Measurements from ENCODE around the gene C4BPA. TPM values are rescaled to one million over a fixed set of nuclear protein-coding genes. Genes with fewer than 3 reads are reported as not detected.

Gene C4BPA
- total and polyA plus RNA-seq, 5 experiments from 2014 or later: not detected

GRCh38 chr1:207093944-207094343, 10.1 kb upstream of the C4BPA start:
- H3K9me3 Mint-ChIP-seq: no peaks in the 10 kb centered on the region

GRCh38 chr1:207097871-207098324, 6.1 kb upstream of the C4BPA start:
- no peaks in the 10 kb centered on the region for H3K9me3 Mint-ChIP-seq
- ATAC-seq (no peak), DNase-seq (no peak)
- H3K27ac Mint-ChIP-seq: no peak overlapping the region
- H3K4me1 Mint-ChIP-seq: no peaks in the 10 kb centered on the region
- H3K27me3 Mint-ChIP-seq: peaks cover 0 to 13% (median 6%) of the 10 kb centered on the region in 5 donors
- H3K4me3 Mint-ChIP-seq: no peak overlapping the region
- POLR2A ChIA-PET: no interaction called here
- H3K36me3 Mint-ChIP-seq: peaks cover 0 to 3% (median 0%) of the 10 kb centered on the region in 3 donors

More at GRCh38 chr1:207093944-207094343, 10.1 kb upstream of the C4BPA start:
- POLR2A ChIA-PET: interaction anchor here (0.6 kb wide), 1 partner anchor 309 kb away, joined by 3 read pairs; no protein-coding TSS in a partner anchor
- ATAC-seq (no peak), DNase-seq (no peak)
- peaks cover 0 to 3% (median 0%) of the 10 kb centered on the region in 3 donors for H3K36me3 Mint-ChIP-seq
- peaks cover 3 to 10% (median 8%) of the 10 kb centered on the region in 4 donors for H3K4me1 Mint-ChIP-seq
- H3K27ac Mint-ChIP-seq: no peak overlapping the region
- H3K27me3 Mint-ChIP-seq: no peaks in the 10 kb centered on the region
- no peak overlapping the region for H3K4me3 Mint-ChIP-seq

- no peak for ATAC-seq
- H3K4me1 Mint-ChIP-seq: peaks cover 0 to 1% (median 0%) of the 10 kb centered on the region in 4 donors
- POLR2A ChIA-PET: no interaction called here
Measured at GRCh38 chr1:207101720-207102119, 2.3 kb upstream of the C4BPA start.

GRCh38 chr1:207102146-207102545, 1.9 kb upstream of the C4BPA start:
- no peak for ATAC-seq
- Mint-ChIP-seq H3K36me3 (peaks cover 0 to 3% (median 0%) of the 10 kb centered on the region in 3 donors), H3K4me1 (peaks cover 0 to 1% (median 0%) of the 10 kb centered on the region in 4 donors), H3K9me3 (no peaks in the 10 kb centered on the region), H3K27ac (no peak overlapping the region), H3K4me3 (no peak overlapping the region), H3K27me3 (peaks cover 0 to 14% (median 6%) of the 10 kb centered on the region in 5 donors)
- DNase-seq: no peak
- POLR2A ChIA-PET: no interaction called here

More at GRCh38 chr1:207101720-207102119, 2.3 kb upstream of the C4BPA start:
- Mint-ChIP-seq H3K27ac (no peak overlapping the region), H3K4me3 (no peak overlapping the region), H3K36me3 (peaks cover 0 to 3% (median 0%) of the 10 kb centered on the region in 3 donors), H3K27me3 (peaks cover 0 to 14% (median 6%) of the 10 kb centered on the region in 5 donors), H3K9me3 (no peaks in the 10 kb centered on the region)
- DNase-seq: no peak

- ATAC-seq: no peak
- Mint-ChIP-seq H3K27me3 (peaks cover 0 to 14% (median 6%) of the 10 kb centered on the region in 5 donors), H3K27ac (peak overlapping the region in 1 of 10 donors; percentile 13), H3K4me3 (no peak overlapping the region), H3K9me3 (no peaks in the 10 kb centered on the region), H3K4me1 (peaks cover 0 to 1% (median 0%) of the 10 kb centered on the region in 4 donors), H3K36me3 (peaks cover 0 to 2% (median 0%) of the 10 kb centered on the region in 3 donors)
- POLR2A ChIA-PET: no interaction called here
- DNase-seq: no peak
Measured at GRCh38 chr1:207102659-207103058, 1.4 kb upstream of the C4BPA start.

- Mint-ChIP-seq H3K36me3 (no peaks in the 10 kb centered on the region), H3K9me3 (no peaks in the 10 kb centered on the region), H3K27ac (no peak overlapping the region), H3K27me3 (peaks cover 0 to 11% (median 5%) of the 10 kb centered on the region in 5 donors), H3K4me3 (no peak overlapping the region), H3K4me1 (peaks cover 0 to 2% (median under 1%) of the 10 kb centered on the region in 4 donors)
- ATAC-seq (no peak), DNase-seq (no peak)
- POLR2A ChIA-PET: no interaction called here
Measured at GRCh38 chr1:207109004-207109403, 5.0 kb downstream of the C4BPA start.

- H3K4me3 Mint-ChIP-seq: no peak overlapping the region
- no peaks in the 10 kb centered on the region for H3K9me3 Mint-ChIP-seq
- H3K36me3 Mint-ChIP-seq: no peaks in the 10 kb centered on the region
- ATAC-seq (no peak), DNase-seq (no peak)
- H3K27me3 Mint-ChIP-seq: peaks cover 0 to 11% (median 5%) of the 10 kb centered on the region in 5 donors
- H3K27ac Mint-ChIP-seq: no peak overlapping the region
- peaks cover 0 to 2% (median 0%) of the 10 kb centered on the region in 4 donors for H3K4me1 Mint-ChIP-seq
- POLR2A ChIA-PET: no interaction called here
Measured at GRCh38 chr1:207112616-207113296, 8.7 kb downstream of the C4BPA start.

GRCh38 chr1:207115269-207115668, 11.2 kb downstream of the C4BPA start:
- no peak overlapping the region for H3K27ac Mint-ChIP-seq
- H3K9me3 Mint-ChIP-seq: no peaks in the 10 kb centered on the region
- no peak for DNase-seq
- POLR2A ChIA-PET: no interaction called here
- H3K27me3 Mint-ChIP-seq: peaks cover 0 to 7% (median 0%) of the 10 kb centered on the region in 5 donors
- H3K4me1 Mint-ChIP-seq: peaks cover 0 to 2% (median 0%) of the 10 kb centered on the region in 4 donors
- H3K36me3 Mint-ChIP-seq: peaks cover 0 to 1% (median 0%) of the 10 kb centered on the region in 3 donors
- ATAC-seq: no peak
- H3K4me3 Mint-ChIP-seq: no peak overlapping the region

GRCh38 chr1:207124389-207124788, 20.4 kb downstream of the C4BPA start:
- DNase-seq: no peak
- Mint-ChIP-seq H3K4me3 (no peak overlapping the region), H3K27me3 (peaks cover 0 to 5% (median 3%) of the 10 kb centered on the region in 5 donors), H3K9me3 (peaks cover 13 to 34% (median 19%) of the 10 kb centered on the region in 9 donors), H3K27ac (no peak overlapping the region), H3K36me3 (peaks cover 3 to 27% (median 27%) of the 10 kb centered on the region in 3 donors), H3K4me1 (no peaks in the 10 kb centered on the region)
- POLR2A ChIA-PET: no interaction called here
- no peak for ATAC-seq

- Mint-ChIP-seq H3K9me3 (peaks cover 24 to 58% (median 32%) of the 10 kb centered on the region in 9 donors), H3K27ac (no peak overlapping the region), H3K36me3 (peaks cover 3 to 42% (median 32%) of the 10 kb centered on the region in 3 donors), H3K4me1 (no peaks in the 10 kb centered on the region), H3K4me3 (no peak overlapping the region), H3K27me3 (peaks cover 0 to 3% (median 0%) of the 10 kb centered on the region in 5 donors)
- POLR2A ChIA-PET: no interaction called here
- no peak for ATAC-seq
- DNase-seq: no peak
Measured at GRCh38 chr1:207128336-207128921, 24.4 kb downstream of the C4BPA start.

- POLR2A ChIA-PET: no interaction called here
- Mint-ChIP-seq H3K27ac (no peak overlapping the region), H3K27me3 (peaks cover 0 to 3% (median 0%) of the 10 kb centered on the region in 5 donors), H3K4me1 (no peaks in the 10 kb centered on the region), H3K9me3 (peaks cover 24 to 58% (median 32%) of the 10 kb centered on the region in 9 donors), H3K4me3 (no peak overlapping the region), H3K36me3 (peaks cover 3 to 42% (median 30%) of the 10 kb centered on the region in 3 donors)
- ATAC-seq (no peak), DNase-seq (no peak)
Measured at GRCh38 chr1:207129053-207129452, 25.0 kb downstream of the C4BPA start.

- Mint-ChIP-seq H3K27me3 (peaks cover 0 to 3% (median 0%) of the 10 kb centered on the region in 5 donors), H3K36me3 (peaks cover 3 to 35% (median 22%) of the 10 kb centered on the region in 3 donors), H3K9me3 (peaks cover 24 to 49% (median 32%) of the 10 kb centered on the region in 9 donors), H3K27ac (no peak overlapping the region), H3K4me1 (peaks cover 0 to 3% (median 0%) of the 10 kb centered on the region in 4 donors), H3K4me3 (no peak overlapping the region)
- ATAC-seq (no peak), DNase-seq (no peak)
- POLR2A ChIA-PET: no interaction called here
Measured at GRCh38 chr1:207130252-207131036, 26.4 kb downstream of the C4BPA start.
